ENCODE results near the gene ASIC3.
"Not testable (repeated sequence)": the region's sequence is repeated elsewhere in the genome, so short reads cannot be mapped to it uniquely, and the experiment has no call there.

ASIC3 gene

GRCh38 chr7:151033864-151034249 lies 14.5 kb upstream of the ASIC3 start:
- no peaks in the 10 kb centered on the region for H3K9me3 ChIP-seq (ENCODE audit: control insufficient read depth, insufficient read depth, low read length)
- no peak overlapping the region for H3K9ac ChIP-seq (ENCODE audit: low read depth, low read length)
- peaks cover 4% of the 10 kb centered on the region for H3K4me1 ChIP-seq (ENCODE audit: insufficient read depth, low read length)
- no peaks in the 10 kb centered on the region for H3K36me3 ChIP-seq (ENCODE audit: insufficient read depth, low read length)

DNA sequence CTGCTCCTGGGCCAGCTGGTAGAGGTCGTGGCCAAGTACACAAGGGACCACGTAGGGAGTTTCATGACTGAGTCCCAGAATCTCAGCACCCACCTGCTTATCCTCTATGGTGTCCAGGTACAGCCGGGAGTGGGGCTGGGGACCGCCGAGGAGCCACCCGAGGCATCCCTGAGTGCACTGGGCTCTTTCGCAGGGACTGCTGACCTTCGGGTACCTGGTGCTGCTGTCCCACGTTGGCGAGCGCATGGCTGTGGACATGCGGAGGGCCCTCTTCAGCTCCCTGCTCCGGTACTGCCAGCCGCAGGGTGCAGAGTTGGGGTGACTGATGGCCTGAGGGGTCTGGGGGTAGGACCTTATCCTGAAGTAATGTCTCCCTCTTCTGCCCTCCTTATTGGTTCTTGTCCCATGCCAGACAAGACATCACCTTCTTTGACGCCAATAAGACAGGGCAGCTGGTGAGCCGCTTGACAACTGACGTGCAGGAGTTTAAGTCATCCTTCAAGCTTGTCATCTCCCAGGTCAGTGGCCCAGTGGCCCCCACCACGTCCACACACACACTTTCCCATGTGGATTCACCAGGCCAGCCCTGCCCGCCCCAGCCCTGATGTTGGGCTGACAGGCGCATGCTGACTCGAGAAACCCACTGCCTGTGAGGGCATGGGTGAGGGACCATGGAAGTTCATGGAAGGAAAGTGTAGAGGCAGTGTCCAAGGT lies 13.9 kb upstream of the ASIC3 start:
- Histone ChIP-seq H3K4me1 (ENCODE audit: insufficient read depth, low read length) (peaks cover 8% of the 10 kb centered on the region), H3K36me3 (ENCODE audit: insufficient read depth, low read length) (no peaks in the 10 kb centered on the region), H3K9ac (ENCODE audit: low read depth, low read length) (no peak overlapping the region), H3K9me3 (ENCODE audit: control insufficient read depth, insufficient read depth, low read length) (no peaks in the 10 kb centered on the region)

GRCh38 chr7:151035026-151035717 lies 13.2 kb upstream of the ASIC3 start:
- H3K9me3 ChIP-seq (ENCODE audit: control insufficient read depth, insufficient read depth, low read length): no peaks in the 10 kb centered on the region
- peaks cover 13% of the 10 kb centered on the region for H3K4me1 ChIP-seq (ENCODE audit: insufficient read depth, low read length)
- H3K36me3 ChIP-seq (ENCODE audit: insufficient read depth, low read length): no peaks in the 10 kb centered on the region
- no peak overlapping the region for H3K9ac ChIP-seq (ENCODE audit: low read depth, low read length)

GRCh38 chr7:151035902-151036301 lies 12.4 kb upstream of the ASIC3 start:
- H3K36me3 ChIP-seq (ENCODE audit: insufficient read depth, low read length): no peaks in the 10 kb centered on the region
- no peaks in the 10 kb centered on the region for H3K9me3 ChIP-seq (ENCODE audit: control insufficient read depth, insufficient read depth, low read length)
- no peak overlapping the region for H3K9ac ChIP-seq (ENCODE audit: low read depth, low read length)
- peaks cover 13% of the 10 kb centered on the region for H3K4me1 ChIP-seq (ENCODE audit: insufficient read depth, low read length)

- Histone ChIP-seq H3K9me3 (ENCODE audit: control insufficient read depth, insufficient read depth, low read length) (no peaks in the 10 kb centered on the region), H3K36me3 (ENCODE audit: insufficient read depth, low read length) (no peaks in the 10 kb centered on the region; the same call in 1 of the 2 replicates), H3K9ac (ENCODE audit: low read depth, low read length) (no peak overlapping the region), H3K4me1 (ENCODE audit: insufficient read depth, low read length) (peaks cover 13% of the 10 kb centered on the region)
These were observed 9.1 kb upstream of the ASIC3 start for GRCh38 chr7:151038951-151039849.

- no peak overlapping the region for H3K9ac ChIP-seq (ENCODE audit: low read depth, low read length)
- peaks cover 13% of the 10 kb centered on the region for H3K4me1 ChIP-seq (ENCODE audit: insufficient read depth, low read length)
- no peaks in the 10 kb centered on the region for H3K9me3 ChIP-seq (ENCODE audit: control insufficient read depth, insufficient read depth, low read length)
- no peaks in the 10 kb centered on the region; the same call in 1 of the 2 replicates for H3K36me3 ChIP-seq (ENCODE audit: insufficient read depth, low read length)
These were observed 8.3 kb upstream of the ASIC3 start for GRCh38 chr7:151039850-151040548.

DNA sequence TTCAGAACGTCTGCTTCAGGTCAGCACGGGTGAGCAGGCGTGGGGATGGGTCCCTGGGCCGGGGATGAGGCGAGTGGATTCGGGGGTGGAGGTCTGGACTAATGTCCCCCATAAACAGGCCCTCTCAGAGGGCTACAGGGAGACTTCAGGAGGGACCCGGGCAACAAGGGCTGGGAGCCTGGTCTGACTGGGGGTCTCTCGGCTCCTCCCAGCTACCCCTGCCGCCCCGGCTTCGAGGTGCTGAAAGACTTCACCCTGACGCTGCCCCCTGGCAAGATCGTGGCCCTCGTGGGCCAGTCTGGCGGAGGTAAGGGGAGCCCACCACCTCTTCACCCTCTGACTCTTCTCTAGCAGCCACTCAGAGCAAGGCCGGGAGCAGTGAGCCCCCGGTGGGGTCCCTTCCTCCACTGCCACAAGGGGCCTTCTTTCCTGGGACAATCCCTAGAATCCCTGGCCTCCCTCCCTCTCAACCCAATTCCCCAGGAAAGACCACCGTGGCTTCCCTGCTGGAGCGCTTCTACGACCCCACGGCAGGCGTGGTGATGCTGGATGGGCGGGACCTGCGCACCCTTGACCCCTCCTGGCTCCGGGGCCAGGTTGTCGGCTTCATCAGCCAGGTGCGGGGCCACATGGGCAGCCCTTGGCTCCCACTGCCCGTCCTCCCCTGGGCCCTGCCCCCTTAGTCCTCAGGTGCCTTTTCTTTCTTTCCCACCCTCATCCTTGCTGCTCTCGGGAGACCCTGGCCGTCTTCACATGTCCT lies 7.5 kb upstream of the ASIC3 start:
- H3K9ac ChIP-seq (ENCODE audit: low read depth, low read length): no peak overlapping the region
- H3K9me3 ChIP-seq (ENCODE audit: control insufficient read depth, insufficient read depth, low read length): no peaks in the 10 kb centered on the region
- peaks cover 13% of the 10 kb centered on the region for H3K4me1 ChIP-seq (ENCODE audit: insufficient read depth, low read length)
- no peaks in the 10 kb centered on the region; the same call in 1 of the 2 replicates for H3K36me3 ChIP-seq (ENCODE audit: insufficient read depth, low read length)

DNA sequence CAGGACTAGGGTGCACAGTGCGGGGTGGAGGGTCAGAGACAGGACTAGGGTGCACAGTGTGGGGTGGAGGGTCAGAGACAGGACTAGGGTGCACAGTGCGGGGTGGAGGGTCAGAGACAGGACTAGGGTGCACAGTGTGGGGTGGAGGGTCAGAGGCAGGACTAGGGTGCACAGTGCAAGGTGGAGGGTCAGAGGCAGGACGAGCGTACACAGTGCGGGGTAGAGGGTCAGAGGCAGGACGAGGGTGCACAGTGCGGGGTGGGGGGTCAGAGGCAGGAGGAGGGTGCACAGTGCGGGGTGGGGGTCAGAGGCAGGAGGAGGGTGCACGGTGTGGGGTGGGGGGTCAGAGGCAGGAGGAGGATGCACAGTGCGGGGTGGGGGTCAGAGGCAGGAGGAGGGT lies 4.9 kb upstream of the ASIC3 start:
- not testable (repeated sequence) for H3K9me3 ChIP-seq (ENCODE audit: control insufficient read depth, insufficient read depth, low read length); H3K9ac ChIP-seq (ENCODE audit: low read depth, low read length); H3K36me3 ChIP-seq (ENCODE audit: insufficient read depth, low read length)
- H3K4me1 ChIP-seq (ENCODE audit: insufficient read depth, low read length): peaks cover 13% of the 10 kb centered on the region

GRCh38 chr7:151043959-151044358 lies 4.4 kb upstream of the ASIC3 start:
- no peaks in the 10 kb centered on the region; the same call in 1 of the 2 replicates for H3K36me3 ChIP-seq (ENCODE audit: insufficient read depth, low read length)
- no peak overlapping the region for H3K9ac ChIP-seq (ENCODE audit: low read depth, low read length)
- no peaks in the 10 kb centered on the region for H3K9me3 ChIP-seq (ENCODE audit: control insufficient read depth, insufficient read depth, low read length)
- peaks cover 8% of the 10 kb centered on the region; the same call in 1 of the 2 replicates for H3K4me1 ChIP-seq (ENCODE audit: insufficient read depth, low read length)

GRCh38 chr7:151045262-151045661 lies 3.1 kb upstream of the ASIC3 start:
- Histone ChIP-seq H3K9ac (ENCODE audit: low read depth, low read length) (no peak overlapping the region), H3K36me3 (ENCODE audit: insufficient read depth, low read length) (no peaks in the 10 kb centered on the region; the same call in 1 of the 2 replicates), H3K9me3 (ENCODE audit: control insufficient read depth, insufficient read depth, low read length) (no peaks in the 10 kb centered on the region), H3K4me1 (ENCODE audit: insufficient read depth, low read length) (no peaks in the 10 kb centered on the region)

- H3K9ac ChIP-seq (ENCODE audit: low read depth, low read length): no peak overlapping the region
- no peaks in the 10 kb centered on the region; the same call in 1 of the 2 replicates for H3K36me3 ChIP-seq (ENCODE audit: insufficient read depth, low read length)
- no peaks in the 10 kb centered on the region for H3K4me1 ChIP-seq (ENCODE audit: insufficient read depth, low read length)
- H3K9me3 ChIP-seq (ENCODE audit: control insufficient read depth, insufficient read depth, low read length): no peaks in the 10 kb centered on the region
These were observed 2.4 kb upstream of the ASIC3 start for GRCh38 chr7:151045967-151046366.

DNA sequence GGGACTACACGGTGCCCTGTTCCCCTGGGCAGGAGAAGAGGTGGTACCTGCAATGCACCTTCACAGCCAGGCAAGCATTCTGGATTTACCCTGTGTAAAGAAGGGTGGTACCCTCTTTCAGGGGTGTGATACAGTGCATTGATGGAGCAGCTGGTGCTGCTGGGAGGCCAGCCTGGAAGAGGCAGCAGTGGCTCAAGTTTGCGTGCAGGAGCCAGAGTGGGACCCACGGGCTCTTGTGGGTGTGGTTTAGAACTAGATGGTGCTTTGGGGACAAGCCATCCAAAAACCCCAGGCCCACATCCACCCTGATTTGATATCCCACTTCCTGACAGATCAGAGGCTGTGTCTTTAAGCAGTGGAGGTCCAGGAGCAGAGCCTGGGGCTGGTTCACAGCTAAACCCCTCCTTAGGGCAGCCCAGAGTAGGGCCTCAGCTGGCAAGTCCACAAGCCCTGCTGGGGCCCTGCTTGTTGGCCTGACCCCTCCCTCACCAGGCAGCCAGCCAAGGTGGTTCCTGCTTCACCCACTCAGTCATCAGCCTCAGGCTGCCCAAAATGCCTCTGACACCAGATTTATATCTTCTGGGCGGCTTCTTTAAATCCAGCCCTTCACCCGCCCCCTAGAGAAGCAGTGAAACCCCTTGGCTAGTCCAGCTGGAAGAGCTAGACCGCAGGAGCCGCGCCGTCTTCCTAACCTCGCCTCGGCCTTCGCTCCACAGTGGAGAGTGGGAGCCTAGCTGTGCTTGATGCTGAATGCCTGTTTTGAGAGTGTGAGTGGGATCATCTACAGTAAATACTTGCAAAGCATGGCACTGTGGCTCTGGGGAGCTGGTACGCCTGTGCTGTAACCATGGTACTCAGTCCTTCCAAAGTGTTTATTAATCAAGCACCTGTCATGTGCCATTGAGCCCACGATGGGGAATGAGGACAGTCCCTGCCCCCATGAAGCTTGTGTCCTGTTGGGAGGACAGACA lies 1.4 kb upstream of the ASIC3 start:
- Histone ChIP-seq H3K36me3 (ENCODE audit: insufficient read depth, low read length) (no peaks in the 10 kb centered on the region; the same call in 1 of the 2 replicates), H3K9me3 (ENCODE audit: control insufficient read depth, insufficient read depth, low read length) (no peaks in the 10 kb centered on the region), H3K4me1 (ENCODE audit: insufficient read depth, low read length) (no peaks in the 10 kb centered on the region), H3K9ac (ENCODE audit: low read depth, low read length) (no peak overlapping the region)
